Epithelial cell of prostate (primary cell): ENCODE data around the gene OMA1.
"Not testable (repeated sequence)": the region's sequence is repeated elsewhere in the genome, so short reads cannot be mapped to it uniquely, and the experiment has no call there.

Source experiments
- DNase-seq: peaks from one replicate; pipeline ENCODE4 v3.0.0-alpha.2; 2011; ENCODE audit warnings: low read depth, low spot score
- H3K27ac ChIP-seq: fragments of 450-650 bp; 2 replicates; pipeline ENCODE4 v1.5.1; 2017; ENCODE audit warnings: mild to moderate bottlenecking

OMA1 gene

GRCh38 chr1:58531842-58532241 lies 14.7 kb downstream of the OMA1 start:
- DNase-seq, H3K27ac ChIP-seq: not testable (repeated sequence)

- H3K27ac ChIP-seq, result no peak overlapping the region
- DNase-seq, result no peak
Observed at GRCh38 chr1:58529284-58529683, 17.2 kb downstream of the OMA1 start.

GRCh38 chr1:58528518-58528917 lies 18.0 kb downstream of the OMA1 start:
- no peak overlapping the region for H3K27ac ChIP-seq
- peak; percentile 24 for DNase-seq

GRCh38 chr1:58524353-58524945 lies 22.1 kb downstream of the OMA1 start:
- DNase-seq, result no peak
- H3K27ac ChIP-seq, result no peak overlapping the region

GRCh38 chr1:58515794-58516401 lies 30.6 kb downstream of the OMA1 start:
- no peak overlapping the region for H3K27ac ChIP-seq
- DNase-seq, result peak; percentile 20

GRCh38 chr1:58513956-58514355 lies 32.6 kb downstream of the OMA1 start:
- DNase-seq, result no peak
- no peak overlapping the region for H3K27ac ChIP-seq

- no peak for DNase-seq
- H3K27ac ChIP-seq, result no peak overlapping the region
Observed at GRCh38 chr1:58508629-58509028, 37.9 kb downstream of the OMA1 start.

GRCh38 chr1:58505286-58505685 lies 41.2 kb downstream of the OMA1 start:
- no peak for DNase-seq
- H3K27ac ChIP-seq, result no peak overlapping the region

GRCh38 chr1:58502519-58502918 lies 44.0 kb downstream of the OMA1 start:
- no peak overlapping the region for H3K27ac ChIP-seq
- no peak for DNase-seq

- no peak for DNase-seq
Observed at GRCh38 chr1:58500043-58500442, 46.5 kb downstream of the OMA1 start.

GRCh38 chr1:58497499-58497898 lies 49.0 kb downstream of the OMA1 start:
- H3K27ac ChIP-seq, result no peak overlapping the region
- DNase-seq, result no peak

More at GRCh38 chr1:58500043-58500442, 46.5 kb downstream of the OMA1 start:
- no peak overlapping the region for H3K27ac ChIP-seq

GRCh38 chr1:58496042-58496441 lies 50.5 kb downstream of the OMA1 start:
- H3K27ac ChIP-seq, result no peak overlapping the region
- no peak for DNase-seq

GRCh38 chr1:58488914-58489313 lies 57.6 kb downstream of the OMA1 start:
- DNase-seq, H3K27ac ChIP-seq: not testable (repeated sequence)

GRCh38 chr1:58487002-58487401 lies 59.5 kb downstream of the OMA1 start:
- H3K27ac ChIP-seq, result no peak overlapping the region
- no peak for DNase-seq

- H3K27ac ChIP-seq, result no peak overlapping the region
- no peak for DNase-seq
Observed at GRCh38 chr1:58481962-58482361, 64.6 kb downstream of the OMA1 start.

- no peak for DNase-seq
- H3K27ac ChIP-seq, result no peak overlapping the region
Observed at GRCh38 chr1:58480191-58480590, 66.3 kb downstream of the OMA1 start.

- no peak for DNase-seq
- no peak overlapping the region for H3K27ac ChIP-seq
Observed at GRCh38 chr1:58477390-58477789, 69.1 kb downstream of the OMA1 start.

GRCh38 chr1:58476179-58476578 lies 70.3 kb downstream of the OMA1 start:
- H3K27ac ChIP-seq, result no peak overlapping the region
- no peak for DNase-seq

GRCh38 chr1:58469476-58469875 lies 77.0 kb downstream of the OMA1 start:
- no peak for DNase-seq
- no peak overlapping the region for H3K27ac ChIP-seq

- DNase-seq, result no peak
- no peak overlapping the region for H3K27ac ChIP-seq
Observed at GRCh38 chr1:58469016-58469415, 77.5 kb downstream of the OMA1 start.

- DNase-seq, result no peak
- H3K27ac ChIP-seq, result no peak overlapping the region
Observed at GRCh38 chr1:58468612-58469011, 77.9 kb downstream of the OMA1 start.

GRCh38 chr1:58466630-58467241 lies 79.8 kb downstream of the OMA1 start:
- DNase-seq, result no peak
- no peak overlapping the region for H3K27ac ChIP-seq
